Mucosa of descending colon (tissue), 3 donors: Measurements from ENCODE around the gene NOX5. TPM values are rescaled to one million over a fixed set of nuclear protein-coding genes. Genes with fewer than 3 reads are reported as not detected.

Experiments used
- ATAC-seq: fragments of 200-7000 bp; cut with Tn5 transposase; one replicate; pipeline ENCODE4 v1.9.1; 2020; ENCODE audit warnings: mild to moderate bottlenecking, moderate library complexity
- DNase-seq, 3 donors: peaks; one replicate each; pipeline ENCODE4 v3.0.0-alpha.2; 2020
- H3K36me3 ChIP-seq: fragments of 200-600 bp; one replicate; pipeline ENCODE4 v1.8.0; 2021; ENCODE audit warnings: low read depth, mild to moderate bottlenecking
- H3K4me1 ChIP-seq: fragments of 200-600 bp; one replicate; pipeline ENCODE4 v1.8.0; 2021; ENCODE audit warnings: low read depth, mild to moderate bottlenecking
- H3K4me3 ChIP-seq: fragments of 200-600 bp; one replicate; pipeline ENCODE4 v1.8.0; 2021; ENCODE audit warnings: mild to moderate bottlenecking
- H3K9me3 ChIP-seq: fragments of 200-600 bp; one replicate; pipeline ENCODE4 v1.8.0; 2021; ENCODE audit warnings: mild to moderate bottlenecking
- intact Hi-C, 2 donors: fragments of 100-400 bp; cut with DNase I in 1 of 2; cut with micrococcal nuclease in 1 of 2; formaldehyde crosslinking; loops; one replicate each; pipeline versions ENCODE4 v1.11.0 to v1.11.1; 2022; cut with DNase I, micrococcal nuclease
- total RNA-seq, 3 donors: library from RNA; stranded (reverse); fragmentation: NEBNext Ultra II Directional in 2 of 3; extraction: Animal tissue kit (Norgen Biotek cat#: 25700) in 2 of 3; gene quantifications; one replicate each; pipeline versions ENCODE4 v1.2.1 to v1.2.4, GENCODE V29; 2021 to 2023
- TF ChIP-seq, protein P1 (sequence below): fragments of 200-600 bp; IDR thresholded peaks from one replicate; pipeline ENCODE4 v1.8.0; 2022; ENCODE audit warnings: antibody characterized with exemption, mild to moderate bottlenecking
- donor health status: DM: no; HTN: no; CAD: no; lungs with moderate emphysema.
- donor health status: DM: no; HTN: no; CAD: no.
- donor health status: DM: no; HTN: yes; CAD: no.

The NOX5 gene
- total RNA-seq, 3 donors from 2014 or later: 0.13 to 0.17 TPM; not detected in 1

DNA sequence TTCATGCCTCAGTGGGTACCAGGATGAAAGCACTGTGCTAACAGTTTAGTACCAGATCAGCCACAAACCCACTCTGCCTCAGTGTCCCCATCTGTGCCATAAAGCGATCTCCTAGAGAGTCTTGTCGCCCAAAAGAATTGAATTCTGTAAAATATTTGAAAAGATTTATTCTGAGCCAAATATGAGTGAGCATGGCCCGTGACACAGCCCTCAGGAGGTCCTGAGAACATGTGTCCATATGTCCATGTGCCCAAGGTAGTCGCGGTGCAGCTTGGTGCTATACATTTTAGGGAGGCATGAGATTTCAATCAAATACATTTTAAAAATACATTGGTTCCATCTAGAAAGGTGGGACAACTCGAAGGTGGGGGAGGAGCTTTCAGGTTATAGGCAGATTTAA is 15.4 kb upstream of the NOX5 start:
- TF ChIP-seq, protein P1, sequence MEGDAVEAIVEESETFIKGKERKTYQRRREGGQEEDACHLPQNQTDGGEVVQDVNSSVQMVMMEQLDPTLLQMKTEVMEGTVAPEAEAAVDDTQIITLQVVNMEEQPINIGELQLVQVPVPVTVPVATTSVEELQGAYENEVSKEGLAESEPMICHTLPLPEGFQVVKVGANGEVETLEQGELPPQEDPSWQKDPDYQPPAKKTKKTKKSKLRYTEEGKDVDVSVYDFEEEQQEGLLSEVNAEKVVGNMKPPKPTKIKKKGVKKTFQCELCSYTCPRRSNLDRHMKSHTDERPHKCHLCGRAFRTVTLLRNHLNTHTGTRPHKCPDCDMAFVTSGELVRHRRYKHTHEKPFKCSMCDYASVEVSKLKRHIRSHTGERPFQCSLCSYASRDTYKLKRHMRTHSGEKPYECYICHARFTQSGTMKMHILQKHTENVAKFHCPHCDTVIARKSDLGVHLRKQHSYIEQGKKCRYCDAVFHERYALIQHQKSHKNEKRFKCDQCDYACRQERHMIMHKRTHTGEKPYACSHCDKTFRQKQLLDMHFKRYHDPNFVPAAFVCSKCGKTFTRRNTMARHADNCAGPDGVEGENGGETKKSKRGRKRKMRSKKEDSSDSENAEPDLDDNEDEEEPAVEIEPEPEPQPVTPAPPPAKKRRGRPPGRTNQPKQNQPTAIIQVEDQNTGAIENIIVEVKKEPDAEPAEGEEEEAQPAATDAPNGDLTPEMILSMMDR: no peak
- intact Hi-C loops: no loop called here
- Histone ChIP-seq H3K36me3 (no peaks in the 10 kb centered on the region), H3K9me3 (no peaks in the 10 kb centered on the region), H3K4me3 (no peak overlapping the region), H3K4me1 (no peaks in the 10 kb centered on the region)
- no peak for DNase-seq
- ATAC-seq: no peak

DNA sequence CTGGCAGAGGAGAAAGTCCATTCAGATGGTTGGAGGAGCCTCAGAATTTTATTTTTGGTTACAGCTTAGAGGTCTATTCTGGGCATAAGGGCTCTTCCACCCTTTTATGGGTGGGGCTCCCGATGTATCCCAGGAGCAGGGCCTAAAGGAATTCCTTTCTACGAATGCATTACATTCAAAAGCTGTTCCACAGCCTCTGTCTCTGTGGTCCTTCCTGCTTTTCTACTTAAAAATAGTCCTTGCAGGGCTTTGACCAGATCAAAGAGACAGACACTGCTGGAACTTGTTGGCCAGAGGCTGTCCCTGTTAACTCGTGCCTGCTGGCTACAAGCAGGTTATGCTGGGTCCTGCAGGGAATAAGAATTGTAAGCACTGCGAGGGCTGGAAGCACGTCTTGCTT is 14.4 kb upstream of the NOX5 start:
- Histone ChIP-seq H3K9me3 (no peaks in the 10 kb centered on the region), H3K4me1 (no peaks in the 10 kb centered on the region), H3K4me3 (no peak overlapping the region), H3K36me3 (no peaks in the 10 kb centered on the region)
- ATAC-seq: no peak
- intact Hi-C loops: no loop called here
- TF ChIP-seq, protein P1: no peak
- DNase-seq: no peak

DNA sequence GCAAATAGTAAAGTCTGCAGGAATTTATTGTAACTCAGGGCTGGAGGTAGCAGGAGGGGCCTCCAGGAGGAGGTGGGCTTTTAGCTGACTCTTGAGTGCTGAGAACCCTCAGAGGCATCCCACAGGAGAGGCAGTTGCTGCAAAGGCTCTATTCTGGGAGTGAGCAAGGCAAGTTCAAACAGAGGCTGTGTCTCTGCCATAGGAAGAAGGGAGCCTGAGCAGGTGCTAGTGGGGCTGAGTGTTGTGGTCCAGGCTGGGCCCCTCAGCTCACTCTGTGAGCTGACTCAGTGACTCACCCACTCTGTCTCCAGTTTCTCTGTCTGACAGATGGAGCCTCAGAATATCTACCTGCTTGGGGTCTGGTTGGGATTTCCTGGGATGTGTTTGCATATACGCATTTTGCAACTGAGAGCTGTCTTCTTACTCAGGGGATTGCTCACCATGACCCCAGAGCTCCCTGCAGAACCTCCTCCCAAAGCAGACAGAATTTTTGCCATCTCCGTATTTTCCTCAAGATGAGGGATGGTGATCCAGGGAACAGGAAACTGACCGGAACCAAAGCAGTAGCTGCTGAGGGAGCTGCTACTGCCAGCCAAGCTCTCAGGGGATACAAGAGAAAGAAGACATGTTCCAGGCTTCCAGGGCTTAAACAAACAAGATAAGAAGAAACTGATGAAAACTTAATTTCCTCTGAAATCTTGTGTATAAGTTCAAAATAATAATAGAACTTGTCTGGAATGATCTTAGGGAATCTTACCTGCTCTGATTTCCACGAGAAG is 13.6 kb upstream of the NOX5 start:
- Histone ChIP-seq H3K9me3 (no peaks in the 10 kb centered on the region), H3K36me3 (no peaks in the 10 kb centered on the region), H3K4me3 (no peak overlapping the region), H3K4me1 (no peaks in the 10 kb centered on the region)
- no peak for DNase-seq
- TF ChIP-seq, protein P1: no peak
- ATAC-seq: no peak
- intact Hi-C loops: no loop called here

DNA sequence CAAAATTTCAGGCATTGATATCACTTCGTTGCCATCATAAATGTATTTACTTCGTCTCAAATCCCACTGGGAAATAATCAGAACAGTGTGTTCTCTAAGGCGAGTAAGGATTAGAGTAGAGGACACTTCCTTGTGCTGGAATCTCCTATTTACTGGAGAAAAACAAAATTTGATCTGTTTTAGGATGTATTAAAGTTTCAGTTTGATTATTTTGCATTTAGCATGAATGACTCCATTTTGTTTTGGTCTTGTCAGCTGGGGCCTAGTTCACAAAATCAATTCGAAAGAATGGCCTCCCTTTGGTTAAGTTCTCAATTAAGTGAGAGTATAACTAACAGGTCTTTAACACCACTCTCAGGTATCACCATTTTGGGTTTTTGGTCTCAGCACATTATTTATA is 11.7 kb upstream of the NOX5 start:
- Histone ChIP-seq H3K9me3 (peaks cover 6% of the 10 kb centered on the region), H3K4me3 (no peak overlapping the region), H3K36me3 (no peaks in the 10 kb centered on the region), H3K4me1 (no peaks in the 10 kb centered on the region)
- DNase-seq (no peak), ATAC-seq (no peak)
- intact Hi-C loops: no loop called here
- TF ChIP-seq, protein P1: no peak

DNA sequence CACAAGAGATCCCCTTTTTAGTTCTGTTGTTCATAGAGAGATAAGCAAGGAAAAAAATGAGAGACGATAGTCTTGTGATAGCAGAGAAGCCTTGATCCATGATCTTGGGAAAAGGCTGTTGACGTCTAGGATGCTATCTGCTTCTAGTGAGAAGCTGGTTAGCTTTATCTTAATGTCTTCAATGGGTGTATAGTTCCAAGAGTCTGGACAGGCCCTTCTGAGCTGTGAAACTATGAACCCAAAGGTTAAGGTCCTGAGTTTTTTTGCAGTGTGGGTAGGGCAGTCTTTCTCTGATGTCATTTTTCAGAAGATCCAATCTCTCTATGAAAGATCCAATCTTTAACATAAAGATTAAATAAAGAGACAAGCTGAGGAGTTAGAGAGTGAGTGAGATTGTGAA is 10.5 kb upstream of the NOX5 start:
- Histone ChIP-seq H3K36me3 (no peaks in the 10 kb centered on the region), H3K4me1 (no peaks in the 10 kb centered on the region), H3K9me3 (peaks cover 18% of the 10 kb centered on the region), H3K4me3 (no peak overlapping the region)
- TF ChIP-seq, protein P1: no peak
- DNase-seq (no peak), ATAC-seq (no peak)
- intact Hi-C loops: no loop called here
